NB4 (cell line): ENCODE measurements around the gene MSRB1.

ENCODE experiments used
- POLR2A ChIP-seq: IDR thresholded peaks from 2 replicates; pipeline ENCODE4 v1.6.1; 2011; ENCODE audit warnings: mild to moderate bottlenecking; ENCODE audit not compliant: insufficient read length; ENCODE audit errors: extremely low read depth
- TF ChIP-seq, protein P1 (sequence below): IDR thresholded peaks from one replicate; pipeline ENCODE4 v1.5.1; 2012; ENCODE audit warnings: low read depth, low read length
- TF ChIP-seq, protein P2 (sequence below): IDR thresholded peaks from 2 replicates; pipeline ENCODE4 v1.6.1; 2011; ENCODE audit warnings: low read depth, low read length

DNA sequence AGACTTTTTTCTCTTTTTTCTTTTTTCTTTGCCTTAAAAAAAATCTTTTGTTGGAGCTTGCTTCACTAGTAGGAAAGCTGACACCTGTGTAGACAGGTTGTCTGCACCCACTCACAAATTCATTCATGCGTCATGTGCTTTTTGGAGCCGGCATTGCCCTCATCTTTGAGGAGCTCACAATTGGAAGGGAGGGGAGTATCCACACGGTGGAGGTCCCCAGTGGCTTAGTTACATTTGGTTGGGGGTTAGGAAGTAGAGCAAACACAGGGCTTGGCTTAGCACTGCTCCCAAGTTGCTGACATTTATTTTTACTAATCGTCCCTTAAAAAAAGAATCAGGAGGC, 52.3 kb downstream of the MSRB1 start:
- TF ChIP-seq POLR2A, result no peak
- TF ChIP-seq, protein P1, sequence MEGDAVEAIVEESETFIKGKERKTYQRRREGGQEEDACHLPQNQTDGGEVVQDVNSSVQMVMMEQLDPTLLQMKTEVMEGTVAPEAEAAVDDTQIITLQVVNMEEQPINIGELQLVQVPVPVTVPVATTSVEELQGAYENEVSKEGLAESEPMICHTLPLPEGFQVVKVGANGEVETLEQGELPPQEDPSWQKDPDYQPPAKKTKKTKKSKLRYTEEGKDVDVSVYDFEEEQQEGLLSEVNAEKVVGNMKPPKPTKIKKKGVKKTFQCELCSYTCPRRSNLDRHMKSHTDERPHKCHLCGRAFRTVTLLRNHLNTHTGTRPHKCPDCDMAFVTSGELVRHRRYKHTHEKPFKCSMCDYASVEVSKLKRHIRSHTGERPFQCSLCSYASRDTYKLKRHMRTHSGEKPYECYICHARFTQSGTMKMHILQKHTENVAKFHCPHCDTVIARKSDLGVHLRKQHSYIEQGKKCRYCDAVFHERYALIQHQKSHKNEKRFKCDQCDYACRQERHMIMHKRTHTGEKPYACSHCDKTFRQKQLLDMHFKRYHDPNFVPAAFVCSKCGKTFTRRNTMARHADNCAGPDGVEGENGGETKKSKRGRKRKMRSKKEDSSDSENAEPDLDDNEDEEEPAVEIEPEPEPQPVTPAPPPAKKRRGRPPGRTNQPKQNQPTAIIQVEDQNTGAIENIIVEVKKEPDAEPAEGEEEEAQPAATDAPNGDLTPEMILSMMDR, result no peak
- TF ChIP-seq, protein P2, sequence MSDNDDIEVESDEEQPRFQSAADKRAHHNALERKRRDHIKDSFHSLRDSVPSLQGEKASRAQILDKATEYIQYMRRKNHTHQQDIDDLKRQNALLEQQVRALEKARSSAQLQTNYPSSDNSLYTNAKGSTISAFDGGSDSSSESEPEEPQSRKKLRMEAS, result no peak
